Measurements from ENCODE around the gene SUN1.
"Not testable (repeated sequence)": the region's sequence is repeated elsewhere in the genome, so short reads cannot be mapped to it uniquely, and the experiment has no call there.

SUN1 gene

DNA sequence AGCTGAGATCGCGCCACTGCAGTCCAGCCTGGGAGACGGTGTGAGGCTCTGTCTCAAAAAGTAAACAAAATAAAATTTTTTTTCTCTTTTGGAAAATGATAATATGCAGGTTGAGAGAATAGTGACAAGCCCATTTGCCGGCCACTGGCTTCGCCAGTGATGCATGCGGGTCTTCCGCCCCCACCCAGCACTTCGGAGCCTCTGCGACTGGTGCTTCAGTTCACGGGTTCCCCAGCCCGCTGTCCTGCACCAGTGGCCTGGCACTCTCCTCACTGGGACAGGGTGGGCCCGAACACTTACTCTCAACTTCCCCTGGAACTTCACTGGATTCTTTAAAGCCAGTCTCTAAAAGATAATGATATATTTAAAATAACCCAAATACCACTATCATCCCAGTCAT lies 2.7 kb downstream of the SUN1 start:
- DNase-seq, result no peak

- DNase-seq, result no peak
Observed at GRCh38 chr7:835485-836401, 3.5 kb downstream of the SUN1 start.

DNA sequence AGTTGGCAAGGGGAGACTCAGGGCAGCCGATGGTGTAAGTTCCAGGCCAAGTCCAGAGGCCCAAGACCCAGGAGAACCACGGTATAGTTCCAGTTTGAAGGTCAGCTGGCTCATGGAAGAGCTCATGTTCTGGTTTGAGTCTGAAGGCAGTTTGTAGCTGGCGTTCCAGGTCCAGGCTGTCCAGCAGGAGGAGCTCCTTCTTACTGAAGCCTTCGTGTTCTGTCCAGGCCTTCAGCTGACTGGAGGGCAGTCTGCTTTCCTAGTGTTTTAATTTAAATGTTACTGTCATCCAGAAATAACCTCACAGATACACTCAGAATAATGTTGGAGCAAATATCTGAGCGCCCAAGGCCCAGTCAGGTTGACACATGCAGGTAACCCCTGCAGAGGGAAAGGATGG lies 4.2 kb downstream of the SUN1 start:
- DNase-seq, result no peak

- DNase-seq, result no peak
Observed at GRCh38 chr7:837001-837400, 4.7 kb downstream of the SUN1 start.

GRCh38 chr7:840001-840600 lies 7.8 kb downstream of the SUN1 start:
- DNase-seq, result no peak

DNA sequence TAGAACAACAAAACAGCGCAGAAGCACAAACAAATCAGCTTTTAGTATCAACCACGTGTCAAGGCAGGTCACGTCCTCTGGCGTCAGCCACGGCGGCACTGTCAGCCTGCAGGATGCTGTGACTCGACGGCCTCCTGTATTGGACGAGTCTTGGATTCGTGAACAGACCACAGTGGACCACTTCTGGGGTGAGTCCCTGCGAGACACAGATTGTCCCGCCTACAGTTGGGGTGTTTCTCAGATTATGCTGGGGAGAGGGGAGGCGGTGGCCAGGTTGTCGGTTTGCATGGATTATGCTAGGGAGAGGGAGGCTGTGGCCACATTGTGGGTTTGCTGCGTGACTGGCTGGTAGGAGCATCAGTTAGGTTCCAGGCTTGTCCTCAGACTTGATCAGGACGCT lies 9.7 kb downstream of the SUN1 start:
- no peak for DNase-seq

DNA sequence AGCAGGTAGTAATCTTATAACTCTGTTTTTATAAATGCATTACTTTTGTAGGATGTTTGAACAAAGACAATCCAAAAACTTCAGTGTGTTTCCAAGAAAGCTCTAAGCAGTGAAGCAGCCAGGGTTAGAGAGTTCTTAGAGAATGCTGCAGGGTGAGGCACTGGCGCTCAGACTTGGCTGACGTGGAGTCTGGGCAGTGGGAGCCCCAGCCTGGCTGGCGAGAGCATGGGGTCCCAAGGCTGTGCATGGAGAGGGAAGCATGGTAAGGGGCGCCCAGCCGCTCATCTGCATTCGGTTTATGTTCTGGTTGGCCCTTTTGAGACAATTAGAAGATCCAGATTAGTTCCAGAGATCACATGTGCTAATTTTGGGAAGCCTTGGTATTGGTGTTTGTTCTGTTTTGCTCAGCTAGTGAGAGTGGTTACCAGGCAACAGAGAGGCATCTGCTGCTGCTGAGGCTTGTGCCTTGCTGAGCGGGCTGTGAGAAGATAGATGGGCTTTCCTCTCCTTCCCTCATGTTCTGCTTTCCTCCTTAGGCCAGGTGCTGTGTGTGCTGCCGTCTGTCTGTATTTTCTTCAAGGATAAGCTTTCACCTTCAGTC lies 10.3 kb downstream of the SUN1 start:
- DNase-seq, result no peak

DNA sequence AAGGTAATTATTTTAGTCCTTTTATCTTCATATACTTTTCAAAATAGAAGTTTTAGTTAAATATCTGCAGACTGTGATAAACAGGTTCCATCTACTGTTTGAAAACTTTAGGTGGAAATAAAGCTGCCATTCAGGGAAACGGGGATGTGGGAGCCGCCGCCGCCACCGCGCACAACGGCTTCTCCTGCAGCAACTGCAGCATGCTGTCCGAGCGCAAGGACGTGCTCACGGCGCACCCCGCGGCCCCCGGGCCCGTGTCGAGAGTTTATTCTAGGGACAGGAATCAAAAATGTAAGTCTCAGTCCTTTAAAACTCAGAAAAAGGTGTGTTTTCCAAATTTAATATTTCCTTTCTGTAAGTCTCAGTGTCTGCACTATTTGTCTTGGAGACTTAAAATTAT lies 11.0 kb downstream of the SUN1 start:
- DNase-seq, result no peak

- no peak for DNase-seq
Observed at GRCh38 chr7:844043-844442, 11.8 kb downstream of the SUN1 start.

GRCh38 chr7:844514-844913 lies 12.2 kb downstream of the SUN1 start:
- DNase-seq, result no peak

DNA sequence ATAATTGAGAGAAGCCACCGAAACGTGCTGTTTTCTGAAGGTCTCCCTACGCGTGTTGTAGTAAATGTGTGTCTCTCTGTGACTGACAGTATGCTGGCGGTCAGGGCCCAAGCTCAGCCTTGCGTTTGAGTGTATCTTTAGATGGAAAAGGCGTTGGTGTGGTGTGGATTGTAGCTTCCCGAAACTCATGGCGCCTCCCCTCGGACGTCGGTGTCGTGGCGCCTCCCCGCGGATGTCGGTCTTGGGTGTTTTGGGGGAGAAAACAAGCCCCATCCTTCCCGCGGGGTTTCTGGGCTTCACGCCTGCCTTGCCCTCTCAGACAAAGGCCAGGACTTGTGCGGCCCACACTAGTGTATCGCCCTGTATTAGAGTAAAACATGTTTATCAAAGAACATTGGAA lies 12.8 kb downstream of the SUN1 start:
- DNase-seq, result no peak

GRCh38 chr7:845731-846130 lies 13.5 kb downstream of the SUN1 start:
- DNase-seq, result no peak

GRCh38 chr7:846958-847650 lies 14.8 kb downstream of the SUN1 start:
- not testable (repeated sequence) for DNase-seq

DNA sequence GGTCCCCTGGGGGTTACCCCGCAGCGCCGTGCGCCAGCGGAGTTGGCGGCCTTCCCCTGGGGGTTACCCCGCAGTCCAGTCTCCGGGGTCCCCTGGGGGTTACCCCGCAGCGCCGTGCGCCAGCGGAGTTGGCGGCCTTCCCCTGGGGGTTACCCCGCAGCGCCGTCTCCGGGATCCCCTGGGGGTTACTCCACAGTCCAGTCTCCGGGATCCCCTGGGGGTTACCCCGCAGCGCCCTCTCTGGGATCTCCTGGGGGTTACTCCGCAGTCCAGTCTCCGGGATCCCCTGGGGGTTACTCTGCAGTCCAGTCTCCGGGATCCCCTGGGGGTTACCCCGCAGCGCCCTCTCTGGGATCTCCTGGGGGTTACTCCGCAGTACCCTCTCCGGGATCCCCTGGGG lies 15.5 kb downstream of the SUN1 start:
- not testable (repeated sequence) for DNase-seq

DNA sequence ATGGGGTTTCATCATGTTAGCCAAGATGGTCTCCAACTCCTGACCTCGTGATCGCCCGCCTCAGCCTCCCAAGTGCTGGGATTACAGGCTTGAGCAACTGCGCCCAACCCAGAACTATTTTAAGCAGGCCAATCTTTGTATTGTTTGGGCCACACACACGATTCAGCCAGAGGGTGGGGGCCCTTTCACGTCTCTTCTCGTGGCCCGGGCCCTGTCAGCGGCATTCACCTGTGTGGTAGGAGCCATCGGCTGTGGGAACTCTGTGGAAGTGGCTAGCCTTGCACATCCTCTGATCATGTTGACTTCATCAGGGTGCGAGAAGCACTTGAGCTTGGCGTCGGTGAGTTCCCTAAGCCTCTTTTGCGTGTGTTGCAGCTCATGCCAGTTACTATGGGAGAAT lies 16.9 kb downstream of the SUN1 start:
- no peak for DNase-seq

DNA sequence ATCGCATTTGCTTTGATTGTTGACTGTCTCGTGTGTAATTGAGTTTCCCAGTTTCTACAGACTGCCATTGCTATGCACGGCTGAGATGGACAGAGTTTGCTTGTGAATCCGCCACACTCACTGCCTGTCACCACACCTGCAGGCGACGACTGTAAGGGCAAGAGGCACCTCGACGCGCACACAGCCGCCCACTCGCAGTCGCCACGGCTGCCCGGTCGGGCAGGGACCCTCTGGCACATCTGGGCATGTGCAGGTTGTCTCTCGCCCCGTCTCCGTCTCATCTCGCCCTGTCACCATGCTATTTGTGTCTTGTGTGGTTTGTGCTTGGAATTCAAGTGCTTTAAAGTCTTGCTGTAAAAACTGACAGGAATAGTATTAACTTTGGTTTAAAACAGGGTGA lies 17.5 kb downstream of the SUN1 start:
- no peak for DNase-seq

GRCh38 chr7:851204-851603 lies 18.9 kb downstream of the SUN1 start:
- DNase-seq, result no peak

GRCh38 chr7:853366-854117 lies 21.3 kb downstream of the SUN1 start:
- DNase-seq, result no peak

- no peak for DNase-seq
Observed at GRCh38 chr7:854118-854775, 22.0 kb downstream of the SUN1 start.

DNA sequence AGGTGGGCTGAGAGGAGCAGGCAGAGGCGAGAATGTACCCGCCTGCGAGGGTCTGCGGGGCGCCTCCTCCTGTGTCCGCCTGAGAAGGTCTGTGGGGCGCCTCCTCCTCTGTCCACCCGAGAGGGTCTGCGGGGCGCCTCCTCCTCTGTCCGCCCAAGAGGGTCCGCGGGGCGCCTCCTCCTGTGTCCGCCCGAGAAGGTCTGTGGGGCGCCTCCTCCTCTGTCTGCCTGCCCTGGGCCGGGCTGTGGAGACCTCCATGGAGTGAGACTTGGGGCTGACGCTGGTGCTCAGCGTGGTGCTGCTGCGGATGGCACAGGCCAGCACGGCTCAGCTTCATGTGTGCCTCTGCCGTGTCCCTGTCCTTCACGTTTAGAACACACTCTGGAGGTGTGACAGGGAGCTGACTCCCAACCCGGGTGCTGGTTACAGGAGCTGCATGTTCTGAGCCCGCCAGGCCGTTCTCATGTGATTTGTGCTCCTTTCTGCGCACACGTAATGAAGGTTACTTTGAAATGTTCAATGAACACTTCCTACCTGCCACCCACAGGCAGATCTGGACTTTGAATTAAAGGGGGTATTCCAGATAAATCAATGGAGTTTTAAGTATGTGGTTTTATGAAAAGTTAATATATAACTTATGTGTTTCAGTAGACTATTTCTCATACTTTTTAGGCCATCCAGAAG lies 23.6 kb downstream of the SUN1 start:
- DNase-seq, result no peak

GRCh38 chr7:856444-857095 lies 24.3 kb downstream of the SUN1 start:
- DNase-seq, result no peak

Data from NCI-H526 (cell line).